ENCODE data around the gene EXOC2.
A peak's percentile ranks its signal among the peaks of the same experiment; 100 is the strongest.
"Not testable (repeated sequence)": the region's sequence is repeated elsewhere in the genome, so short reads cannot be mapped to it uniquely, and the experiment has no call there.

EXOC2 gene

DNA sequence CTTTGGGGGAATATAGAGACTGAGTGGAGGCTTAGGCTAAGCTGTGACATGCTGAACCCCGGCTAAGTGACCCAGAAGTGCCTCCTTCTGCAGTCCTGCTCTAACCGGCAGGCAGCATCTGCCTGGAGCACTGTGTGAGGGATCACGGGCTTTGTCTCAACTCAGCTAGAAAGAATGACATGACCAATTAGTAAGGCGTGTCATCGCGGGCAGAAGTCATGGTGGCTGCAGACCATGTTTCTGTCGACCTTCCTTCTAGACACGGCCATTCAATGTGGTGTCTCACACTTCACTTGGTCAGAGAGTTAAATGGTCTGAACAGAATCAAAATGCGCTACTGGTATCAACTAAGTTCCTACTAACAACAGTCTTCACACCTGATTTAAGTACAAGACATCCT lies 71.0 kb downstream of the EXOC2 start:
- no peak for DNase-seq

DNA sequence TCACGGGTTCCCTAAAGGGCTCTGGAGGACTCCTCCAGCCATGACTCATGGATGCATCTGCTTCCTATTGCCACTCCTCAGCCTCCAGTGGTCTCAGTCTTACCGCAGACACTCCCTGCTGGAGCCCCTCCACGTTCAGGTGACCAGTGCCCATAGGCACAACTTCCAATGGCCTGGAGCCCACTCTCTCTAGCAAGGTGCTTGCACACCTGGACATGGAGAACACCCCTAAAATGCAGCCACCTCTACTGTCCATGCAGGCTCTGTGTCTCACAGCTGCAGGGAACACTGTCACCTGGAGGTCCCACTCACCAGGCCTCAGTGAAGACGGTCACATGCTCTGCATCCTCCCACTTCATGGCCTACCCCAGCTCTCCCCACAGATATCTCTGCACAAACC lies 72.0 kb downstream of the EXOC2 start:
- DNase-seq = no peak

GRCh38 chr6:620166-620565 lies 72.8 kb downstream of the EXOC2 start:
- DNase-seq = no peak

- DNase-seq = no peak
These were observed 75.4 kb downstream of the EXOC2 start for GRCh38 chr6:617456-618100.

GRCh38 chr6:613981-614380 lies 79.0 kb downstream of the EXOC2 start:
- no peak for DNase-seq

- no peak for DNase-seq
These were observed 81.0 kb downstream of the EXOC2 start for GRCh38 chr6:611928-612327.

DNA sequence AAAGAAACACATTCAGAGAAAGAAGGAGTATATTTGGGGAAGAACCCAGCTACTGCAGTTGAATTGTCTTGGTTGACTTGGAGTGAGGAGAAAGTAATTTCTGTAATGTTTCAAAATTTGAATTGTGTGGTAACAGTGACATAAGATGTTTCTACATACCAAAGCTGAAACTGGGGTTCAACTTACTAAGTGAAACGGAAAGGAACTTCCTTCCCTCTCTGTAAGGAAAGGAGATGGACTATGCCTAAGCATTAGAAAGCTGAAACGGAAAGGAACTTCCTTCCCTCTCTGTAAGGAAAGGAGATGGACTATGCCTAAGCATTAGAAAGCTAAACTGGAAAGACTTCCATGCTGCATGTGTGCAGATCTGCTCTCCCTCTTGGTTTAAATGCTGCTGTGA lies 82.1 kb downstream of the EXOC2 start:
- no peak for DNase-seq

DNA sequence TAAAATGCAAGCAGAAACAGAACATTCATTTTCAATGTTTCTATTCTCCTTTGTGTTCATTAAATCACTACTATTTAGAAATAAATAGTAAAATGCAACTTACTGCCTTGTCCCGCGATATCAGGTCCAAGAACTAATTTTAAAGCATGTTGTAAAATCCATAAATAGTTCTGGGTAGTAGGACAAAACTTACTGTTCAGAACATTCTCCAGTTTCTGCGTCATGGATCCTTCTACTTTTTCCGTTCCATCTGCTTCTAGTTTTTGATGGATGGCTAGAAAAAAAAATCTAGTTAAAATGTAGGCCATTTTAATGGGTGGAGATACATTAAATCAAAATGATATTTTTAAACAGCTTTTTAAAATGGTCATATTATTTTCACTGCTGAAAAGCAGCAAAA lies 83.0 kb downstream of the EXOC2 start:
- no peak for DNase-seq

- DNase-seq = no peak
These were observed 86.0 kb downstream of the EXOC2 start for GRCh38 chr6:606829-607379.

DNA sequence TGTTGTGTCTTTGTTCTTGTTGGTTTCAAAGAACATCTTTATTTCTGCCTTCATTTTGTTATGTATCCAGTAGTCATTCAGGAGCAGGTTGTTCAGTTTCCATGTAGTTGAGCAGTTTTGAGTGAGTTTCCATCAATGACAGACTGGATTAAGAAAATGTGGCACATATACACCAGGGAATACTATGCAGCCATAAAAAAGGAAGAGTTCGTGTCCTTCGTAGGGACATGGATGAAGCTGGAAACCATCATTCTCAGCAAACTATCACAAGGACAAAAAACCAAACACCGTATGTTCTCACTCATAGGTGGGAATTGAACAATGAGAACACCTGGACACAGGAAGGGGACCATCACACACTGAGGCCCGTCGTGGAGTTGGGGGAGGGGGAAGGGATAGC lies 87.0 kb downstream of the EXOC2 start:
- not testable (repeated sequence) for DNase-seq

DNA sequence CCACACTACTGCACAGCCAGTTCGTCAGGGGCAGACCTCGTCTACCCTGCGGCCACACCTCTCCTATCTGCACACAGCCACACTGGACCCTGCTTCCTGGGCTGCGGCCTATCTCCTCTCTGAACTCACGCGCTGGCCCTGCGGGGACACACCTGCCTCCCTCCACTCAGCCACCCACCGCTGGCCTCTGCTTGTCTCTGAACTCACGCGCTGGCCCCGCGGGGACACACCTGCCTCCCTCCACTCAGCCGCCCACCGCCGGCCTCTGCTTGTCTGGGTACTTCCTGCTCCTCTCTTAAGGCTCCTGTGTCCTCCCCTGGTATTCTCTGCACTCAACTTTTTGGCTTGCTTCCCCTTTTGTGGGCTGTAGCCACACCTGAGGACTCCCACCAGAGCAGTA lies 88.4 kb downstream of the EXOC2 start:
- no peak for DNase-seq

- DNase-seq = no peak
These were observed 89.7 kb downstream of the EXOC2 start for GRCh38 chr6:603265-603664.

- no peak for DNase-seq
These were observed 93.1 kb downstream of the EXOC2 start for GRCh38 chr6:599576-600448.

GRCh38 chr6:593907-594212 lies 99.1 kb downstream of the EXOC2 start:
- DNase-seq = no peak

- peak; percentile 9 to 53 (median 26) for DNase-seq
These were observed 99.6 kb downstream of the EXOC2 start for GRCh38 chr6:593139-593906.

DNA sequence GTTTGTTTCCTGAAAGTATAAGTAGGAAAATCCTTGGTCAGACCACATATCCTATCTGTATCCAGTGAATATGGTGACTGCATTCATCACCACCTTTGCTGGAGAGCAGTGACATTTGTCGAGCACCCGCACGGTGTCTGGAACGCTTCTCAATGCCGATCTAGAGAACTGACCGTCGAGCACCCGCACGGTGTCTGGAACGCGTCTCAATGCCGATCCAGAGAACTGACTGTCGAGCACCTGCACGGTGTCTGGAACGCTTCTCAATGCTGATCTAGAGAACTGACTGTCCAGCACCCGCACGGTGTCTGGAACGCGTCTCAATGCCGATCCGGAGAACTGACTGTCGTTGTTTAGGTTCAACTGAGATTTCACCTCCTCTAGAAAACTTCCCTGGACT lies 103.8 kb downstream of the EXOC2 start:
- DNase-seq = no peak

DNA sequence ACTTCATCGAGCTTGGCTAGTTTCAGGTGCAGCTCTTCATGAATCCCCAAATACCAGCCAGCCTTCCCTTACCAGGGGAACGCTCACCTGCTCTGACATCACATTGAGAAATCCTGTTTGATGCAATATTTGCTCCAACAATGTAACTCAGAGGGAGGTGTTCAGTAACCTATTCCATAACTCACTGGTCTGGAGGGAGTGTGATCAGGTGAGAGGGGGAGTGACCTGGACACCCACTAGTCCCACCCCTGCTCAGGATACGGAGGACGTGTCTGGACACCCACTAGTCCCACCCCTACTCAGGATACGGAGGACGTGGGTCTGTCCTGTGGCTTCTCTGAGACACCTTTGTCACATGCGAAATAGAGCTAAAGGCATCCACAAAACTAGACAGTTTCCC lies 106.4 kb downstream of the EXOC2 start:
- DNase-seq = no peak

- DNase-seq = no peak
These were observed 109.3 kb downstream of the EXOC2 start for GRCh38 chr6:583635-584034.

GRCh38 chr6:583116-583515 lies 109.8 kb downstream of the EXOC2 start:
- no peak for DNase-seq

GRCh38 chr6:582370-582769 lies 110.6 kb downstream of the EXOC2 start:
- DNase-seq = no peak

GRCh38 chr6:579339-579738 lies 113.6 kb downstream of the EXOC2 start:
- no peak for DNase-seq

DNA sequence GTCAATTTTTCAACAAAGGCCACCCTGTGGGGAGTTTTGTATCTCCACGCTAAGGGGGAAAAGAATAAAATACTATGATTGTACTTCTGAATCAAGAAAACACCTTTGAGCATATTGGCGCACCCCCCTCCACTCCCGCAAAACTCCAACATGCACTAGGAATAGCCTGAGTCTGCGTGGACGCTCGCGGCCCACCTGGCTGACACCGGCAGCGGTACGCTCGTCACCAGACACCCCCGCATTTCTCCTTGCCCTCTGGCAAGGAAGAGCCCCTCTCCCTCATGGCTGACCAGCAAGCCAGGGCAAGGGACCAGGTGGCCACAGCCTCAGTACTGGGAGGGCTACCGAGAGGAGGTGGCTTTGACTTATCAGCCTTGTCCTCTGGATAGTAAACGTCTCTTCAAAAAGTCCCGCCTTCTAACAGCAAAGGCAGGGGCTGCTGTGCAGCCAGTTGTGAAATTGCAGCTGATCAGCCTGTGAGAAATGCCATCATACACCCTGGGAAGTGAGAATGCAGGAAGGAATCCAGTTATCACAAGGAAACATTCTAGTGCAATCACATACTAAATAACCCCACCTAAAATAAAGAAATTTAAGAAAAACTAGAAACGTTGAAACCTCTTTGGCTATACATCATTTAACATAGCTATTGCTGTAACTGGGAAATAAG lies 120.2 kb downstream of the EXOC2 start:
- DNase-seq = no peak

DNA sequence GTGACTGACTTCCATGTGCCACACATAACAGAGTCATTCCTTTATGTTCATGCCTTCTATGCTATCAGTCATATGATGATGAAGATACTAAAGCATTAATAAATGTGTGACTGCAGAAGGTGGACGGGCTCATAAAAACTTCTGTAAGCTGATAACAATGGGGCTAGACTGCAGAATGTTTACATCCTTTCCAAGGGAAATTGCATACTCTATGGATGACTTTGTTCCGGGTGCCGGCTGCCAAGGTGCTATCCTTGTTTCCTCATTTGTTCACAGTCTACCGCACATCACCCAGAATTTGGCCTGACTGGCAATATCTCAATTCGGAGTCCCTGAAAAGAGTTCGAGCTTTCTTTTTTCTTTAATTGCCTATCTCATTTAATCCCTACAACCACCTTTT lies 121.0 kb downstream of the EXOC2 start:
- no peak for DNase-seq

Measured in activated CD4-positive, CD25-positive, alpha-beta regulatory T cell (primary cell).